H9 (cell line): ENCODE data around the gene BIRC6. TPM values are rescaled to one million over a fixed set of nuclear protein-coding genes. Genes with fewer than 3 reads are reported as not detected.

ENCODE experiments used
- DNase-seq: peaks from one replicate; pipeline ENCODE4 v3.0.0-alpha.2; 2017
- H2AFZ ChIP-seq: one replicate; pipeline ENCODE4 v1.6.1; 2013; ENCODE audit warnings: mild to moderate bottlenecking, low read length, control low read depth, moderate library complexity
- H2AK5ac ChIP-seq: 2 replicates; pipeline ENCODE4 v1.6.1; 2013; ENCODE audit warnings: low read length, control low read depth, mixed read lengths; ENCODE audit not compliant: insufficient read length
- H2BK120ac ChIP-seq: one replicate; pipeline ENCODE4 v1.6.1; 2013; ENCODE audit warnings: low read depth, mild to moderate bottlenecking, low read length, control low read depth, inconsistent platforms; ENCODE audit not compliant: poor library complexity, severe bottlenecking
- H2BK12ac ChIP-seq: 2 replicates; pipeline ENCODE4 v1.6.1; 2013; ENCODE audit warnings: low read length, control low read depth, mixed read lengths, low read depth; ENCODE audit not compliant: insufficient read length
- H2BK15ac ChIP-seq: 2 replicates; pipeline ENCODE4 v1.6.1; 2013; ENCODE audit warnings: low read depth, low read length, control low read depth
- H2BK20ac ChIP-seq: one replicate; pipeline ENCODE4 v1.6.1; 2013; ENCODE audit warnings: low read depth, mild to moderate bottlenecking, low read length, control low read depth, inconsistent platforms; ENCODE audit not compliant: poor library complexity, severe bottlenecking
- H2BK5ac ChIP-seq: 2 replicates; pipeline ENCODE4 v1.6.1; 2013; ENCODE audit warnings: low read length, control low read depth, mixed read lengths; ENCODE audit not compliant: insufficient read length
- H3K14ac ChIP-seq: 2 replicates; pipeline ENCODE4 v1.6.1; 2013; ENCODE audit warnings: low read length, control low read depth; ENCODE audit not compliant: insufficient read depth
- H3K18ac ChIP-seq: 2 replicates; pipeline ENCODE4 v1.6.1; 2013; ENCODE audit warnings: low read depth, mild to moderate bottlenecking, mixed read lengths, low read length, control low read depth; ENCODE audit not compliant: insufficient read length
- H3K23ac ChIP-seq: 2 replicates; pipeline ENCODE4 v1.6.1; 2013; ENCODE audit warnings: low read length, control low read depth, mixed read lengths, low read depth; ENCODE audit not compliant: insufficient read length
- H3K23me2 ChIP-seq: 2 replicates; pipeline ENCODE4 v1.6.1; 2013; ENCODE audit warnings: low read depth, mild to moderate bottlenecking, mixed read lengths, low read length, control low read depth; ENCODE audit not compliant: insufficient read length, poor library complexity, severe bottlenecking
- H3K27ac ChIP-seq: 2 replicates; pipeline ENCODE4 v1.5.1; 2013; ENCODE audit warnings: low read length, control low read depth, mixed read lengths, low read depth; ENCODE audit not compliant: insufficient read length
- H3K27me3 ChIP-seq: 2 replicates; pipeline ENCODE4 v1.6.1; 2013; ENCODE audit warnings: low read length, control low read depth, inconsistent platforms; ENCODE audit not compliant: insufficient read depth
- H3K4ac ChIP-seq: 2 replicates; pipeline ENCODE4 v1.6.1; 2013; ENCODE audit warnings: low read depth, mild to moderate bottlenecking, control low read depth, inconsistent platforms, low read length, moderate library complexity
- H3K4me1 ChIP-seq: 2 replicates; pipeline ENCODE4 v1.6.1; 2013; ENCODE audit warnings: low read length, control low read depth, inconsistent platforms; ENCODE audit not compliant: insufficient read depth
- H3K4me2 ChIP-seq: 2 replicates; pipeline ENCODE4 v1.6.1; 2013; ENCODE audit warnings: low read length, control low read depth, mixed read lengths; ENCODE audit not compliant: insufficient read length, insufficient read depth
- H3K56ac ChIP-seq: 2 replicates; pipeline ENCODE4 v1.6.1; 2013; ENCODE audit warnings: low read depth, mild to moderate bottlenecking, mixed read lengths, low read length, control low read depth; ENCODE audit not compliant: insufficient read length
- H3K79me1 ChIP-seq: 2 replicates; pipeline ENCODE4 v1.6.1; 2013; ENCODE audit warnings: low read depth, mild to moderate bottlenecking, moderate library complexity, low read length, control low read depth, inconsistent platforms; ENCODE audit not compliant: insufficient read depth, poor library complexity, severe bottlenecking
- H3K79me2 ChIP-seq: 2 replicates; pipeline ENCODE4 v1.6.1; 2013; ENCODE audit warnings: low read length, control low read depth, inconsistent platforms; ENCODE audit not compliant: insufficient read depth
- H3K9ac ChIP-seq: 2 replicates; pipeline ENCODE4 v1.6.1; 2013; ENCODE audit warnings: low read length, control low read depth, mixed read lengths; ENCODE audit not compliant: insufficient read length; ENCODE audit errors: extremely low read depth
- H3K9me3 ChIP-seq: one replicate; pipeline ENCODE4 v1.6.1; 2013; ENCODE audit warnings: low read depth, low read length, inconsistent platforms; ENCODE audit not compliant: control insufficient read depth
- H3T11ph ChIP-seq: one replicate; pipeline ENCODE4 v1.6.1; 2013; ENCODE audit warnings: mild to moderate bottlenecking, low read length, control low read depth, inconsistent platforms
- H4K20me1 ChIP-seq: one replicate; pipeline ENCODE4 v1.6.1; 2013; ENCODE audit not compliant: control insufficient read depth, insufficient read length, insufficient read depth
- H4K5ac ChIP-seq: 2 replicates; pipeline ENCODE4 v1.6.1; 2013; ENCODE audit warnings: low read depth, mild to moderate bottlenecking, mixed read lengths, low read length, control low read depth; ENCODE audit not compliant: insufficient read length
- H4K8ac ChIP-seq: replicated peaks from 2 replicates; pipeline ENCODE4 v1.6.1; 2013; ENCODE audit warnings: low read length, control low read depth, mixed read lengths, low read depth; ENCODE audit not compliant: insufficient read length
- H4K91ac ChIP-seq: 2 replicates; pipeline ENCODE4 v1.6.1; 2013; ENCODE audit warnings: low read depth, mild to moderate bottlenecking, moderate library complexity, mixed read lengths, low read length, control low read depth; ENCODE audit not compliant: insufficient read length
- H3K27ac Mint-ChIP-seq, 3 experiments: 2 replicates in 2 of 3; 3 replicates in 1 of 3; pipeline ENCODE4 v1.8.0; 2020 to 2021; ENCODE audit warnings: mixed read lengths in 3 of 3, mild to moderate bottlenecking in 1 of 3, moderate library complexity in 1 of 3
- H3K27me3 Mint-ChIP-seq: 2 replicates; pipeline ENCODE4 v1.8.0; 2021; ENCODE audit warnings: low read depth, mild to moderate bottlenecking, moderate library complexity, mixed read lengths
- H3K36me3 Mint-ChIP-seq, 3 experiments: 2 replicates in 2 of 3; 3 replicates in 1 of 3; pipeline ENCODE4 v1.8.0; 2020 to 2021; ENCODE audit warnings: low read depth in 3 of 3, mixed read lengths in 3 of 3; ENCODE audit not compliant: insufficient read depth in 1 of 3
- H3K4me1 Mint-ChIP-seq, 2 experiments: 2 replicates each; pipeline ENCODE4 v1.8.0; 2020; ENCODE audit warnings: mixed read lengths in 2 of 2
- H3K4me3 Mint-ChIP-seq, 2 experiments: 2 replicates in 1 of 2; 3 replicates in 1 of 2; pipeline ENCODE4 v1.8.0; 2020 to 2021; ENCODE audit warnings: mild to moderate bottlenecking in 2 of 2, mixed read lengths in 2 of 2, moderate library complexity in 1 of 2
- H3K9me3 Mint-ChIP-seq, 2 experiments: 2 replicates in 1 of 2; 3 replicates in 1 of 2; pipeline ENCODE4 v1.8.0; 2020; ENCODE audit warnings: mild to moderate bottlenecking in 2 of 2, mixed read lengths in 2 of 2, moderate library complexity in 1 of 2
- CTCF ChIP-seq: fragments of 200-600 bp; sonication (generic); conservative IDR thresholded peaks from 3 replicates; pipeline ENCODE4 v1.8.0; 2021; ENCODE audit warnings: antibody characterized with exemption, mild to moderate bottlenecking
- WGBS: extraction: QIAGEN DNeasy Blood & Tissue Kit; methylation state at CpG from one replicate; pipeline ENCODE4 v1.1.7; 2013; ENCODE audit warnings: missing lambda C conversion rate, low lambda C conversion rate, mixed read lengths; ENCODE audit not compliant: insufficient read length; ENCODE audit errors: extremely low coverage; 5-methylcytosine and 5-hydroxymethylcytosine counted together
- total RNA-seq: library from RNA; stranded (reverse); gene quantifications from 2 replicates; pipeline ENCODE4 v1.2.1, GENCODE V29; 2021

BIRC6 gene
- total RNA-seq, 1 experiment from 2014 or later: 78.8 TPM

- Histone ChIP-seq H3T11ph (no peak overlapping the region), H3K27me3 (no peaks in the 10 kb centered on the region), H3K18ac (no peak overlapping the region), H4K5ac (no peak overlapping the region), H2AFZ (no peak overlapping the region), H3K79me2 (peaks cover 10% of the 10 kb centered on the region; the same call in 1 of the 2 replicates), H2BK15ac (no peak overlapping the region), H4K8ac (no peak overlapping the region), H3K27ac (no peak overlapping the region), H3K4me2 (no peak overlapping the region), H3K14ac (no peak overlapping the region), H2AK5ac (no peak overlapping the region), H2BK5ac (no peak overlapping the region), H3K4ac (no peak overlapping the region), H2BK20ac (no peak overlapping the region), H3K56ac (no peak overlapping the region), H3K23me2 (no peaks in the 10 kb centered on the region), H2BK120ac (no peak overlapping the region), H3K23ac (no peak overlapping the region), H3K79me1 (peaks cover 16% of the 10 kb centered on the region), H3K9ac (no peak overlapping the region), H4K20me1 (no peaks in the 10 kb centered on the region), H3K4me1 (no peaks in the 10 kb centered on the region), H3K9me3 (no peaks in the 10 kb centered on the region), H4K91ac (no peak overlapping the region), H2BK12ac (no peak overlapping the region)
- H3K9me3 Mint-ChIP-seq: no peaks in the 10 kb centered on the region
- no peak for DNase-seq
- peaks cover 13 to 20% of the 10 kb centered on the region in 2 experiments; a peak in 3 of 4 replicates for H3K4me1 Mint-ChIP-seq
- no CpG with 5 or more reads among the region's 1 CpG for WGBS
- H3K27me3 Mint-ChIP-seq: no peaks in the 10 kb centered on the region
- H3K36me3 Mint-ChIP-seq: peaks cover 6 to 24% (median 13%) of the 10 kb centered on the region in 3 experiments; a peak in 5 of 7 replicates
- H3K27ac Mint-ChIP-seq: no peak overlapping the region
- no peak for TF ChIP-seq CTCF
- no peak overlapping the region for H3K4me3 Mint-ChIP-seq
These were observed 65.3 kb downstream of the BIRC6 start for GRCh38 chr2:32422133-32422532.
